Tibial nerve (tissue), 4 donors: ENCODE measurements around the gene NDUFS1.

ENCODE experiments used
- EP300 ChIP-seq, 2 donors: sonication (generic); formaldehyde crosslinking; IDR thresholded peaks; one replicate each; pipeline ENCODE4 v1.6.1; 2017; ENCODE audit warnings: antibody characterized with exemption in 2 of 2, mild to moderate bottlenecking in 1 of 2
- TF ChIP-seq, protein P1 (sequence below), 5 experiments: fragments of 200-600 bp in 3 of 5; fragments of 450-650 bp in 2 of 5; sonication (generic) in 3 of 5; IDR thresholded peaks; one replicate each; pipeline ENCODE4 v1.5.1; 2016 to 2019; ENCODE audit warnings: antibody characterized with exemption in 5 of 5, mild to moderate bottlenecking in 3 of 5, moderate library complexity in 2 of 5

DNA sequence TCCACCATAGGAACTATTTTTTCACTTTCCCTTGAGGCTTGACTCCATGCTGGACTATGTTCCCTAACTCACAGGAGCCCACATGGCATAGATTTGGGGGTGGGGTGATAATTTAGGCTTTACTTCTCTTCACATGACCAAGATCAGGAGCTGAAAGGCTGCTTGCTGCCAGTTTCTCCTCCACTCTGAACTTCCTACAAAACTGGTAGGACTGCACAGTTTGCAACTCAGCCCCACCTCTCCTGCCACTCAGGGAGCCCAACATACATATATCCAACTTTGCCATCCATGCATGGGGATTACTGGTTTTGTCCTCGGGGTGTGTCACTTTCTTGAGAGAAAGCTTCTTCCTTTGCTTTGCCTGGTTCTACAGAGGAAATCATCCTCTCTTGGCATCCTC, 87.4 kb downstream of the NDUFS1 start:
- TF ChIP-seq, protein P1, sequence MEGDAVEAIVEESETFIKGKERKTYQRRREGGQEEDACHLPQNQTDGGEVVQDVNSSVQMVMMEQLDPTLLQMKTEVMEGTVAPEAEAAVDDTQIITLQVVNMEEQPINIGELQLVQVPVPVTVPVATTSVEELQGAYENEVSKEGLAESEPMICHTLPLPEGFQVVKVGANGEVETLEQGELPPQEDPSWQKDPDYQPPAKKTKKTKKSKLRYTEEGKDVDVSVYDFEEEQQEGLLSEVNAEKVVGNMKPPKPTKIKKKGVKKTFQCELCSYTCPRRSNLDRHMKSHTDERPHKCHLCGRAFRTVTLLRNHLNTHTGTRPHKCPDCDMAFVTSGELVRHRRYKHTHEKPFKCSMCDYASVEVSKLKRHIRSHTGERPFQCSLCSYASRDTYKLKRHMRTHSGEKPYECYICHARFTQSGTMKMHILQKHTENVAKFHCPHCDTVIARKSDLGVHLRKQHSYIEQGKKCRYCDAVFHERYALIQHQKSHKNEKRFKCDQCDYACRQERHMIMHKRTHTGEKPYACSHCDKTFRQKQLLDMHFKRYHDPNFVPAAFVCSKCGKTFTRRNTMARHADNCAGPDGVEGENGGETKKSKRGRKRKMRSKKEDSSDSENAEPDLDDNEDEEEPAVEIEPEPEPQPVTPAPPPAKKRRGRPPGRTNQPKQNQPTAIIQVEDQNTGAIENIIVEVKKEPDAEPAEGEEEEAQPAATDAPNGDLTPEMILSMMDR (IDR thresholded peaks at IDR 0.05): no peak
- no peak for TF ChIP-seq EP300 (IDR thresholded peaks at IDR 0.05)
